H1 (cell line): ENCODE data around the gene ABCC4. TPM values are rescaled to one million over a fixed set of nuclear protein-coding genes. Genes with fewer than 3 reads are reported as not detected.

Experiments
- CBX5 ChIP-seq: fragments of 300-800, 300-1000 bp; sonication (generic); IDR thresholded peaks from 2 replicates; pipeline ENCODE4 v1.7.1; 2016; ENCODE audit warnings: antibody characterized with exemption, low read length, low read depth
- CTCF ChIP-seq, 3 experiments: IDR thresholded peaks; 1 replicate in 2 of 3; 2 replicates in 1 of 3; pipeline versions ENCODE4 v1.5.1 to v1.6.1; 2011; ENCODE audit warnings: low read length in 3 of 3, mild to moderate bottlenecking in 3 of 3, inconsistent platforms in 2 of 3, low read depth in 1 of 3, moderate library complexity in 1 of 3; ENCODE audit not compliant: insufficient read depth in 1 of 3; ENCODE audit errors: control extremely low read depth in 1 of 3
- GABPA ChIP-seq: IDR thresholded peaks from 2 replicates; pipeline ENCODE4 v1.6.1; 2011; ENCODE audit warnings: mild to moderate bottlenecking, low read length, moderate library complexity, borderline replicate concordance; ENCODE audit not compliant: insufficient read depth
- MAFK ChIP-seq: IDR thresholded peaks from 2 replicates; pipeline ENCODE4 v1.6.1; 2012; ENCODE audit warnings: low read depth, mild to moderate bottlenecking, improper control_type of control experiment, low read length
- polyA plus RNA-seq, 7 experiments: library from polyadenylated mRNA; depleted of rRNA in 3 of 7; stranded (reverse) in 5 of 7; unstranded in 2 of 7; fragments of >200 nt in 5 of 7; fragments of 200-250 nt in 2 of 7; gene quantifications; 1 replicate in 5 of 7; 2 replicates in 1 of 7; 4 replicates in 1 of 7; pipeline versions ENCODE4 v1.2.1 to v1.2.3, GENCODE V29; 2011 to 2013; ENCODE audit warnings: missing spikeins in 2 of 7, mixed read lengths in 2 of 7
- total RNA-seq: library from RNA; stranded (reverse); fragmentation: NEBNext Ultra II Directional; extraction: Animal tissue kit (Norgen Biotek cat#: 25700); gene quantifications from 2 replicates; pipeline ENCODE4 v1.2.1, GENCODE V29; 2021

Gene ABCC4
- total and polyA plus RNA-seq, 2 of the 8 experiments (the other 6 are each of a cell fraction or from before 2014, with no cell fraction given): 4.0 to 14.1 TPM

GRCh38 chr13:95111608-95112007, 189.6 kb downstream of the ABCC4 start (continued):
- TF ChIP-seq CTCF (IDR thresholded peaks at IDR 0.05; ENCODE audit: control extremely low read depth in 1 of 3, insufficient read depth in 1 of 3, low read depth in 1 of 3, low read length in 3 of 3) (no peak), MAFK (no peak), GABPA (no peak), CBX5 (no peak)
